G401.6 (cell line): ENCODE data around the gene ZFHX3.
"Not testable (repeated sequence)": the region's sequence is repeated elsewhere in the genome, so short reads cannot be mapped to it uniquely, and the experiment has no call there.

Experiments
- FAIRE-seq: peaks from 2 replicates; lab custom pipeline; 2012; peaks lifted over from hg19 to GRCh38; lab: Jason Lieb, UNC

ZFHX3 gene

GRCh38 chr16:73021866-73022495 lies 25.9 kb downstream of the ZFHX3 start:
- no peak for FAIRE-seq

- no peak for FAIRE-seq
Observed at GRCh38 chr16:73020409-73020884, 27.5 kb downstream of the ZFHX3 start.

DNA sequence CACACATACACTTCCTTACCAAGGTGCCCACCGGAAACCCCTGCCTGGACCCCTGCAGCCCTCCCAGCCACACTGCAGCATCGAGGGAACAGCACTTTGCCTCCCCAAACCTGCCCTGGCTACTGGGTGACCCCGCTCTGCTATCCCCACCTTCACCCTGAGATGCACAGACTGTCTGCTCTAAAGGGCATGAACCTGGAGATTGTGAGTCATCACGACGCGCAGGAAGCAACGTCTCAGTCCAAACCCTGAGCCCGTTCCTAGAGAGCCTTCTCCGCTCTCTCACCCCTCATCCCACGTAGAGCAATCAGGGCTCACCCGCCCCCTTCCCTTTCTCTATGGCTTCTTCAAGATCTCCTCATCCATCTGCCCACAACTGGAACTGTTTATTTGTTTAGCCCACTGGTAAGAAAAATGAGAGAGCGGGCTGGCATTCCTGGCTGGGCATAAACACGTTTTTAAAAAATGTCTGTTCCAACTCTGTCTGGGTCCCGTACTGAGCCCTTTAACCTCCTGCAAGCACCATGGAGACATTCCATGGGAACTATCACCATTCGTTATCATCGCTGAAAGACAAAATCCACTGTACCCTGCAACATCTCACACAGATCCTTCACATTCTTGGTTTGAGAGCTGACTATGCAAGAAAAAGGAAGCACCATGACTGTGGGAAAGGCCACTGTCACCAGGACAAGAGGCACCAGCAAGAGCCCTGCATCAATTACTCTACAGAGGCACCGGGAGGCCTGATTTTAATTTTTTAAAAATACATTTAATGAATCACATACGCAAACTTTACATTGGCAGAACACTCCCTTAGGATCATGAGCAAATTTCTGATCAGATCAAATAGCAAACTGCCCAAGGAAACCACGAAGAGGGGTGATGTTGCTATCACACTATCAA lies 28.2 kb downstream of the ZFHX3 start:
- no peak for FAIRE-seq

DNA sequence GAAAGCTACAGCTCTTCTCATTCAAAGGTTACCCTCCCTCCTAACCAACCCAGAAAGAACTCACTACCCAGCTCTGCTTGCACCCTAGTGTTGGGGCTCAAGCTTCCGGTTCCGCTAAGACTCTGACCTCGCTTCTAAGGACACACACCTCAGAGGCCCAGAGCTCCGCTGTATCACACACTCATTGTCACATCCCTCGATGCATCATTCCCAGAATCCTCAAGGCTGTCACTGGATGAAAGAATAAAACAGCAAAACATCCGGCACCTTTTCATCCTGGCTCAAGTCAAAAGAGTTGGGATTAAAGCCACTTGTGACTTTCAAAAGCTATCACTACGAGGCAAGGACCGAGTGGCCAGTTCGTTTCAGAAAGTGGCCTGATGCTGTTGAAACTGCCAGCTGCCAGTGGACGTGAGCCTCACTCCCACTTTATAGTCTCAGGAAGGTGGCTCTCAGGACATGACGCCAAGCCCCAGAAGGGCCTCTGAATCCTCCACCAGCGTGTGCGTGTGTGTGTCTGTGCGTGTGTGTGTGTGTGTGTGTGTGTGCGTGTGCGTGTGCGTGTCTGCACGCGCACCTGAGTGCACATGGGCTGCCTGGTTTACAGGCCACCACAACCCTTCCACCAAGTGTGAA lies 29.0 kb downstream of the ZFHX3 start:
- no peak for FAIRE-seq

- no peak for FAIRE-seq
Observed at GRCh38 chr16:73017321-73017720, 30.6 kb downstream of the ZFHX3 start.

DNA sequence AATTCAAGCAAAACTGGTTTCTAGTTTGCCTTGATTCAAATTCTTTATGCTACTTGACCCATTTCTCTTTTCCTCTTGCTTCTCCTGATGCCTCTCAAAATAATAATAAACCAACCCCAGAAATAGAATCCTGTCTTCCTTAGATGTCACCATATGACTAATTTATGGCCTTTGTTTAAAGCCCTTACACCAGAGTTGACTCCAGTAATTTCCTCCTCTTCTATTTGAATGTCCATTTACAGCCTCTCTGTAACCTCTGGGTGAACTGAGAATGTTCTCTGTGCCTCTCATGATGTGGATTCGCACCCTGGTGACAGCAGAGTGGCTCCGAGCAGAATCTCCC lies 31.5 kb downstream of the ZFHX3 start:
- FAIRE-seq: no peak

- no peak for FAIRE-seq
Observed at GRCh38 chr16:73015612-73016487, 32.1 kb downstream of the ZFHX3 start.

GRCh38 chr16:73014768-73015167 lies 33.2 kb downstream of the ZFHX3 start:
- no peak for FAIRE-seq

- no peak for FAIRE-seq
Observed at GRCh38 chr16:73013974-73014373, 34.0 kb downstream of the ZFHX3 start.

DNA sequence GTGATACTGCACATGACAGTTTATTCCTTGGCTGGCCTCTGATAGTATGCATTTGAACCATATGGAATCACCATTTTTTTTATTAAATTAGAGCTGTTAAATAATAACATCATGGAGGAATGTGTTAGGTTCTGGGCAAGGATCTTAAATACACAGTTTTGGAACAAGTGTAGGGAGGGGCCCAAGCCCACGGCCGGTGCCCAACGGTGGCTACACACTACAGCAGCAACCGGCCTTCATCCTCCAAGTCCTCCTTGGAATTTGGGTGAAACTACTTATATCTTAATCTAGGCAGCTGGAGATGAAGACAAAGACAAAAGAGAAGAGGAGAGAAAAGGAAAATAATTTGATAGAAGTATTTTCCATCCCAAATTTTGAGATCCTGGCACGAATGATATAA lies 35.6 kb downstream of the ZFHX3 start:
- no peak for FAIRE-seq

GRCh38 chr16:73011926-73012325 lies 36.0 kb downstream of the ZFHX3 start:
- FAIRE-seq: no peak

GRCh38 chr16:73010150-73010676 lies 37.7 kb downstream of the ZFHX3 start:
- FAIRE-seq: no peak

DNA sequence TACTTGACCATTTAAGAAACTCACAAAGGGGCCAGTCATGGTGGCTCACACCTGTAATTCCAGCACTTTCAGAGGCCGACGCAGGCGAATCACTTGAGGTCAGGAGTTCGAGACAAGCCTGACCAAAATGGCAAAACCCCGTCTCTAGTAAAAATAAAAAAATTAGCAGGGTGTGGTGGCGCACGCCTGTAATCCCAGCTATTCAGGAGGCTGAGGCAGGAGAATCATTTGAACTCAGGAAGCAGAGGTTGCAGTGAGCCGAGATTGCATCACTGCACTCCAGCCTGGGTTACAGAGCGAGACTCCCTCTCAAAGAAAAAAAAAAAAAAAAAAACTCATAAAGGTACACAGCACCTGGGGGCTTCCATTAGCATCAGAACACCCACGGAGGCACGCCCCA lies 38.2 kb downstream of the ZFHX3 start:
- FAIRE-seq: not testable (repeated sequence)

DNA sequence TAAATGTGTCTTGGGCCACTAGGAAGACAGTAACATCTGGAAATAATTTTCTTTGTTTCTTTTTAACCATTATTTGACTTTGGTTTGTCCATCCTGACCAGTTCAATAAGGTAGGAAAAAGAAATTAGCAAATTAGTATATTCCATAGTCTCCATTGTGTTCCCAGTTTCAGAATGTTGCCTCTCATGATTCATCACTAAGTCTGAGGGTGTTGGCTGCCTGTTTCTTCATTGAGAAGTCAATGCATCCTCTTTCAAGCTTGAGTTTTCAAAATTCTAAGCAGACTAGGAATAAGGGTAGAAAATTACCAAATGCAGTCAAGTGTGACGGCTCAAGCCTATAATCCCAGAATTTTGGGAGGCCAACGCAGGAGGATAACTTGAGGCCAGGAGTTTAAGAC lies 41.9 kb downstream of the ZFHX3 start:
- FAIRE-seq: no peak

- no peak for FAIRE-seq
Observed at GRCh38 chr16:73002866-73003265, 45.1 kb downstream of the ZFHX3 start.

- FAIRE-seq: no peak
Observed at GRCh38 chr16:73000907-73001521, 46.9 kb downstream of the ZFHX3 start.

- FAIRE-seq: no peak
Observed at GRCh38 chr16:73000020-73000906, 47.7 kb downstream of the ZFHX3 start.

- FAIRE-seq: no peak
Observed at GRCh38 chr16:72999541-73000019, 48.3 kb downstream of the ZFHX3 start.

GRCh38 chr16:72997141-72997542 lies 50.8 kb downstream of the ZFHX3 start:
- no peak for FAIRE-seq
